Vagina (tissue), 2 donors: Measurements from ENCODE around the gene SPIRE2.

Experiments
- POLR2AphosphoS5 ChIP-seq, 2 donors: sonication (generic); formaldehyde crosslinking; IDR thresholded peaks; one replicate each; pipeline ENCODE4 v1.9.0; 2017; ENCODE audit warnings: antibody characterized with exemption in 2 of 2, mild to moderate bottlenecking in 2 of 2, low read depth in 1 of 2; ENCODE audit not compliant: insufficient read depth in 1 of 2
- TF ChIP-seq, protein P1 (sequence below), 3 experiments: fragments of 450-650 bp in 2 of 3; fragments of 200-600 bp in 1 of 3; sonication (generic) in 1 of 3; IDR thresholded peaks; one replicate each; pipeline ENCODE4 v1.5.1; 2017 to 2019; ENCODE audit warnings: antibody characterized with exemption in 3 of 3, mild to moderate bottlenecking in 2 of 3, moderate library complexity in 2 of 3

DNA sequence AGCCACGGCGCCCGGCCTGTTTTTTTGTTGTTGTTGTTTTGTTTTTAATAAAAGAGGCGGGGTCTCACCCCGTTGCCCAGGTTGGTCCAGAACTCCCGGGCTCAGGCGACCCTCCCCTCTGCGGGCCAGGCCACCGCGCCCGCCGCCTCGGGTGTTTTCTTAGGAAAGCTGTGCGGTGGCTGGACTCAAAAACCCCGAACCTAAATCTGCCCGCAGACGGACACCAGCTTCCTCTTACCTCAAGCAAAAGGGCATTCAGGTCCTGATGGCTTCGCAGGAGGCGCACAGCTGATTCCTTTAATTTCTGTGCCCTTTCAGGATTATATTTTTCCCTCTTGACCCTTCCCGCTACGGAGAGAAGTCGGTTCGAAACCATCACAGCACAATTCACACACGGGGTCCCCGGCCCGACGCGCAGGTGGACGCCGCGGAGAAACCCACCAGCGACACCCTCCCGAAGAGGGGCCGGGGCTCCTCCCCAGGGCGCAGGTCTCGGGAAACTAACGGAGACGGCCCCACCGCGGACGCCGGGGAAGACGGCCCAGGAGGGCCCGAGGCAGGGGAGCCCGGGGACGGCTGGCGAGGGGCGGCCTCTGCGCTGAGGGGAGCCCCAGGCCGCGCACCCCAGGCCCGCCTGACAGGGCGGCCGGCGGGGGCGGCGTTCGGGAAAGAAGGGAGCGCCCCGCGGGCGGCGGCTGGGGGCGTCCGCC, 12.5 kb upstream of the SPIRE2 start:
- TF ChIP-seq POLR2AphosphoS5 (IDR thresholded peaks at IDR 0.05; ENCODE audit: insufficient read depth in 1 of 2, low read depth in 1 of 2): no peak
- TF ChIP-seq, protein P1, sequence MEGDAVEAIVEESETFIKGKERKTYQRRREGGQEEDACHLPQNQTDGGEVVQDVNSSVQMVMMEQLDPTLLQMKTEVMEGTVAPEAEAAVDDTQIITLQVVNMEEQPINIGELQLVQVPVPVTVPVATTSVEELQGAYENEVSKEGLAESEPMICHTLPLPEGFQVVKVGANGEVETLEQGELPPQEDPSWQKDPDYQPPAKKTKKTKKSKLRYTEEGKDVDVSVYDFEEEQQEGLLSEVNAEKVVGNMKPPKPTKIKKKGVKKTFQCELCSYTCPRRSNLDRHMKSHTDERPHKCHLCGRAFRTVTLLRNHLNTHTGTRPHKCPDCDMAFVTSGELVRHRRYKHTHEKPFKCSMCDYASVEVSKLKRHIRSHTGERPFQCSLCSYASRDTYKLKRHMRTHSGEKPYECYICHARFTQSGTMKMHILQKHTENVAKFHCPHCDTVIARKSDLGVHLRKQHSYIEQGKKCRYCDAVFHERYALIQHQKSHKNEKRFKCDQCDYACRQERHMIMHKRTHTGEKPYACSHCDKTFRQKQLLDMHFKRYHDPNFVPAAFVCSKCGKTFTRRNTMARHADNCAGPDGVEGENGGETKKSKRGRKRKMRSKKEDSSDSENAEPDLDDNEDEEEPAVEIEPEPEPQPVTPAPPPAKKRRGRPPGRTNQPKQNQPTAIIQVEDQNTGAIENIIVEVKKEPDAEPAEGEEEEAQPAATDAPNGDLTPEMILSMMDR (IDR thresholded peaks at IDR 0.05): no peak
